ENCODE measurements around the gene PNPLA1.

DNA sequence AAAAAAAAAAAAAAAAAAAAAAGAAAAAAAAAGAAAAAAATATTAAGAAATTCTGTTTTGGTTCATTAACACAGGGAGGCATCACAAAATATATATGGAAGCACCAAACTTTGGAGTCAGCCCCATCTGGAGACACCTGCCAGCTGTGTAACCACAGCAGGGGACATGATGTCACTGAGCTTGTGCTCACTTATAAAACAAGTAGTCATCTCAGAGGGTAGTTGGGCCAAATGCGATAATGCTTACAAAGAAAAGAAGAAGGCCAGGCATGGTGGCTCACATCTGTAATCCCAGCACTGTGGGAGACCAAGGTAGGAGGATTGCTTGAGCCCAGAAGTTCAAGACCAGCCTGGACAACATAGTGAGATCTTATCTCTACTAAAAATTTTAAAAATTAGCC lies 68.0 kb downstream of the PNPLA1 start:
- TF ChIP-seq POLR2A (IDR thresholded peaks at IDR 0.05), result no peak
- TF ChIP-seq, protein P1, sequence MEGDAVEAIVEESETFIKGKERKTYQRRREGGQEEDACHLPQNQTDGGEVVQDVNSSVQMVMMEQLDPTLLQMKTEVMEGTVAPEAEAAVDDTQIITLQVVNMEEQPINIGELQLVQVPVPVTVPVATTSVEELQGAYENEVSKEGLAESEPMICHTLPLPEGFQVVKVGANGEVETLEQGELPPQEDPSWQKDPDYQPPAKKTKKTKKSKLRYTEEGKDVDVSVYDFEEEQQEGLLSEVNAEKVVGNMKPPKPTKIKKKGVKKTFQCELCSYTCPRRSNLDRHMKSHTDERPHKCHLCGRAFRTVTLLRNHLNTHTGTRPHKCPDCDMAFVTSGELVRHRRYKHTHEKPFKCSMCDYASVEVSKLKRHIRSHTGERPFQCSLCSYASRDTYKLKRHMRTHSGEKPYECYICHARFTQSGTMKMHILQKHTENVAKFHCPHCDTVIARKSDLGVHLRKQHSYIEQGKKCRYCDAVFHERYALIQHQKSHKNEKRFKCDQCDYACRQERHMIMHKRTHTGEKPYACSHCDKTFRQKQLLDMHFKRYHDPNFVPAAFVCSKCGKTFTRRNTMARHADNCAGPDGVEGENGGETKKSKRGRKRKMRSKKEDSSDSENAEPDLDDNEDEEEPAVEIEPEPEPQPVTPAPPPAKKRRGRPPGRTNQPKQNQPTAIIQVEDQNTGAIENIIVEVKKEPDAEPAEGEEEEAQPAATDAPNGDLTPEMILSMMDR (IDR thresholded peaks at IDR 0.05), result no peak

Data from esophagus squamous epithelium (tissue), 4 donors.